Natural killer cell (primary cell): Measurements from ENCODE around the gene KRT79. TPM values are rescaled to one million over a fixed set of nuclear protein-coding genes. Genes with fewer than 3 reads are reported as not detected.

Experiments used
- ATAC-seq, 3 donors: fragments of 150-1000 bp in 2 of 3; fragments of 200-7000 bp in 1 of 3; cut with Tn5 transposase; 1 replicate in 1 of 3; 2 replicates in 2 of 3; pipeline ENCODE4 v1.10.0; 2021; ENCODE audit warnings: mild to moderate bottlenecking in 2 of 3, moderate library complexity in 2 of 3
- DNase-seq, 2 donors: peaks; one replicate each; pipeline versions ENCODE4 v3.0.0 to v3.0.0-alpha.2; 2013 to 2021; ENCODE audit warnings: mixed read lengths in 1 of 2
- H3K27ac ChIP-seq: one replicate; pipeline ENCODE4 v1.5.1; 2013; ENCODE audit warnings: mild to moderate bottlenecking, low read length
- H3K27me3 ChIP-seq: one replicate; pipeline ENCODE4 v1.6.1; 2013; ENCODE audit warnings: low read length; ENCODE audit not compliant: control insufficient read depth, insufficient read depth
- H3K36me3 ChIP-seq: one replicate; pipeline ENCODE4 v1.6.1; 2013; ENCODE audit warnings: low read length; ENCODE audit not compliant: control insufficient read depth, insufficient read depth
- H3K4me1 ChIP-seq: one replicate; pipeline ENCODE4 v1.6.1; 2013; ENCODE audit warnings: low read length; ENCODE audit not compliant: control insufficient read depth, insufficient read depth
- H3K4me3 ChIP-seq: one replicate; pipeline ENCODE4 v1.5.1; 2013; ENCODE audit warnings: low read length
- H3K9me3 ChIP-seq: one replicate; pipeline ENCODE4 v1.6.1; 2013; ENCODE audit warnings: low read length; ENCODE audit not compliant: control insufficient read depth, insufficient read depth
- H3K27ac Mint-ChIP-seq, 2 donors: one replicate each; pipeline ENCODE4 v1.8.0; 2022; ENCODE audit warnings: mild to moderate bottlenecking in 2 of 2, mixed read lengths in 2 of 2, moderate library complexity in 1 of 2
- H3K27me3 Mint-ChIP-seq, 2 donors: one replicate each; pipeline ENCODE4 v1.8.0; 2022; ENCODE audit warnings: low read depth in 2 of 2, mixed read lengths in 2 of 2
- H3K36me3 Mint-ChIP-seq: one replicate; pipeline ENCODE4 v1.8.0; 2022; ENCODE audit warnings: mixed read lengths
- H3K4me1 Mint-ChIP-seq, 2 donors: one replicate each; pipeline ENCODE4 v1.8.0; 2022; ENCODE audit warnings: mixed read lengths in 2 of 2
- H3K4me3 Mint-ChIP-seq: one replicate; pipeline ENCODE4 v1.8.0; 2022; ENCODE audit warnings: mild to moderate bottlenecking, moderate library complexity, mixed read lengths
- H3K9me3 Mint-ChIP-seq, 2 donors: one replicate each; pipeline ENCODE4 v1.8.0; 2022; ENCODE audit warnings: mixed read lengths in 2 of 2
- WGBS: methylation state at CpG from one replicate; pipeline ENCODE4 v1.1.7; 2013; ENCODE audit warnings: missing lambda C conversion rate; ENCODE audit not compliant: insufficient coverage; 5-methylcytosine and 5-hydroxymethylcytosine counted together
- intact Hi-C: fragments of 100-400 bp; cut with micrococcal nuclease; formaldehyde crosslinking; loops from one replicate; pipeline ENCODE4 v1.14.2; 2022
- total RNA-seq, 4 donors: library from RNA; stranded (reverse); fragments of 120-200 nt in 1 of 4; gene quantifications; one replicate each; pipeline versions ENCODE4 v1.2.3 to v1.2.4, GENCODE V29; 2013 to 2022
- TF ChIP-seq, protein P1 (sequence below): fragments of 200-600 bp; IDR thresholded peaks from one replicate; pipeline ENCODE4 v1.8.0; 2022; ENCODE audit warnings: antibody characterized with exemption

The KRT79 gene
- total RNA-seq, 3 donors from 2014 or later (not counting 1 experiment from before 2014, with no cell fraction given) = 0.18 TPM; not detected in 2

DNA sequence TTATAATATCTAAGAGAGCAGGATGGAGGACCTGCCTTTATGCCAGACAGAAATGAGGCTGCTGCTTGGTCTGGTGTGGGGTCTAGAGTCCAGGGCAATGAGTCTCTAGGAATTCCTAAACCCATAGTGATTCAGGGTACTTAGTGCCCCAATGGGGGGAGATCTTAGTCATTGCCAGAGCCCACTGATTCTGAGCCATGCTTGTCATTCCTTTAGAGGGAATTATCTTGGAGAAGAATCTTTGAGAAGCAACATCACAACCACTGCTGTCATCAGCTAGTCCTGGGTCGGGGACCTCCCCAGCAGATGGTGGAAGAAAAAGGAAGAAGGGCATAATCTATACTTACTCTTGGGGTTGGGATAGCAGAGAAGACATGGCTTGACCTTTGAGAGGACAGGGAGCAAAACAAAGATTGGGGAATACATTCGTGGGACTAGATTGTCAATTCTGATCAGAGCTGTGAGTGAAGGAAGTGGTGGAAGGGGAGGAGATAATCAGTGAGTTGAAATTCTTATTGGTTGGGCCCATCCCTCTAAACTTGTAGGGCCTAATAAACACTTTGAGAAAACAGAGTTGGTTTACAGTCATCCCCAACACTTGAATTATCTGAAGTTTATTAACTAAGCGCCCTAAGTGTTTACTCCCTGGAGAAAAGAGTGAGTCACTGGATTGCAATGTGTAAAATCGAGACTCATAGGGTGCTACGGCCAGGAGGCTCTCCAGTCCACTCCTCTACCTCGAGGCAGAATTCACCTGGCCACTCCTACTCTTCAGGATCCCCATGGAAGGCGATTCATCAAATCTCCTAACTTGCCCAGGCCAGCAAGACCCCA, 35.2 kb downstream of the KRT79 start:
- 60% methylated on average over 7 of the region's 7 CpGs for WGBS
- Histone ChIP-seq H3K9me3 (no peaks in the 10 kb centered on the region), H3K4me3 (no peak overlapping the region), H3K4me1 (no peaks in the 10 kb centered on the region), H3K27ac (no peak overlapping the region), H3K27me3 (no peaks in the 10 kb centered on the region), H3K36me3 (no peaks in the 10 kb centered on the region)
- no peaks in the 10 kb centered on the region for H3K36me3 Mint-ChIP-seq
- H3K4me1 Mint-ChIP-seq = peaks cover 0 to 4% of the 10 kb centered on the region in 2 donors
- ATAC-seq (no peak), DNase-seq (no peak)
- H3K9me3 Mint-ChIP-seq = no peaks in the 10 kb centered on the region
- intact Hi-C loops = no loop called here
- no peak overlapping the region for H3K4me3 Mint-ChIP-seq
- TF ChIP-seq, protein P1, sequence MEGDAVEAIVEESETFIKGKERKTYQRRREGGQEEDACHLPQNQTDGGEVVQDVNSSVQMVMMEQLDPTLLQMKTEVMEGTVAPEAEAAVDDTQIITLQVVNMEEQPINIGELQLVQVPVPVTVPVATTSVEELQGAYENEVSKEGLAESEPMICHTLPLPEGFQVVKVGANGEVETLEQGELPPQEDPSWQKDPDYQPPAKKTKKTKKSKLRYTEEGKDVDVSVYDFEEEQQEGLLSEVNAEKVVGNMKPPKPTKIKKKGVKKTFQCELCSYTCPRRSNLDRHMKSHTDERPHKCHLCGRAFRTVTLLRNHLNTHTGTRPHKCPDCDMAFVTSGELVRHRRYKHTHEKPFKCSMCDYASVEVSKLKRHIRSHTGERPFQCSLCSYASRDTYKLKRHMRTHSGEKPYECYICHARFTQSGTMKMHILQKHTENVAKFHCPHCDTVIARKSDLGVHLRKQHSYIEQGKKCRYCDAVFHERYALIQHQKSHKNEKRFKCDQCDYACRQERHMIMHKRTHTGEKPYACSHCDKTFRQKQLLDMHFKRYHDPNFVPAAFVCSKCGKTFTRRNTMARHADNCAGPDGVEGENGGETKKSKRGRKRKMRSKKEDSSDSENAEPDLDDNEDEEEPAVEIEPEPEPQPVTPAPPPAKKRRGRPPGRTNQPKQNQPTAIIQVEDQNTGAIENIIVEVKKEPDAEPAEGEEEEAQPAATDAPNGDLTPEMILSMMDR = no peak
- H3K27me3 Mint-ChIP-seq = peaks cover 0 to 8% of the 10 kb centered on the region in 2 donors
- H3K27ac Mint-ChIP-seq = no peak overlapping the region

DNA sequence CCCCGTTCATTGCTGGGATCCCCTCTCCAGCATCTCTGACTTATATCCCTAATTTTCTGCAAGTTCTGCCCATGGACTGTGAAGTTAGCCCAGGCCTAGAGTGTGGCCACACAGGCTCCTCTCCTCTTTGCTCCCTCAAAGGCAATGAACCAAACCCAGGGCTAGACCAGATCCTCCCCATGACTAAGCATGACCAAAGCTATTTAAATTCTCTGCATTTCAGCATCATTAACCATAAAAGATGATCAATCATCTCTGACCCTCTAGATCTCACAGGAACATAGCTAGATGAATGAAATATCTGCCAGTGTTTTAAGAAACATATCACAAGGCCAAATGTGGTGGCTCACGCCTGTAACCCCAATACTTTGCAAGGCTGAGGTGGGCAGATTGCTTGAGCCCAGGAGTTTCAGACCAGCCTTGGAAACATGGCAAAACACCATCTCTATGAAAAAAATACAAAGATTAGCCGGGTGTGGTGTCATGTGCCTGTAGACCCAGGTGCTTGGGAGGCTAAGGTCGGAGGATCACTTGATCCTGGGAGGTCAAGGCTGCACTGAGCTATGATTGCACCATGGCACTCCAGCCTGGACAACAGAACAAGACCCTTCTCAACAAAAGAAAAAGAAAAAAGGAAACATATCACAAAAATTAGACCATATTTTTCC, 36.0 kb downstream of the KRT79 start:
- H3K9me3 Mint-ChIP-seq = no peaks in the 10 kb centered on the region
- intact Hi-C loops = no loop called here
- peaks cover 0 to 4% of the 10 kb centered on the region in 2 donors for H3K4me1 Mint-ChIP-seq
- Histone ChIP-seq H3K27ac (no peak overlapping the region), H3K9me3 (no peaks in the 10 kb centered on the region), H3K36me3 (no peaks in the 10 kb centered on the region), H3K4me3 (no peak overlapping the region), H3K27me3 (no peaks in the 10 kb centered on the region), H3K4me1 (no peaks in the 10 kb centered on the region)
- ATAC-seq = no peak
- no peak overlapping the region for H3K4me3 Mint-ChIP-seq
- 89% methylated on average over 4 of the region's 4 CpGs for WGBS
- H3K27ac Mint-ChIP-seq = no peak overlapping the region
- TF ChIP-seq, protein P1 = no peak
- H3K36me3 Mint-ChIP-seq = no peaks in the 10 kb centered on the region
- no peak for DNase-seq
- peaks cover 0 to 11% of the 10 kb centered on the region in 2 donors for H3K27me3 Mint-ChIP-seq

DNA sequence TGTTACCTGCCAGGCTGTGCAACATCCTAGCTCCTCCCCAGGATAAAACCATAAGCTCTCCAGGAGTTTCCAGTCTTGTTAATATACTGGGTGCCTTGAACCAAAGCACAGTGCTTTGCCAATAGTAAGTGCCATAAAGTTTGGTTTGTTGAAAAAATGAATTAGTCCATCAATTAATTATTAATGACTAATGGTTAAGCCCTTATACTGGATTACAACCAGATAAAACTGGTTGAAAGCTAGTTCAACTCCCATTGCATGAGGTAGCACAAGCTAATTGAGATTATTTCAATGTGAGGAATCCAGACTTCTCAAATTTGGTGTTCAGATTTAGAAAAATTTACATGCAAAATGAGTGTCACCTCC, 36.6 kb downstream of the KRT79 start:
- intact Hi-C loops = no loop called here
- no peak for ATAC-seq
- no peaks in the 10 kb centered on the region for H3K4me1 ChIP-seq
- no peaks in the 10 kb centered on the region for H3K9me3 ChIP-seq
- Mint-ChIP-seq H3K4me1 (peaks cover 0 to 4% of the 10 kb centered on the region in 2 donors), H3K27me3 (peaks cover 0 to 12% of the 10 kb centered on the region in 2 donors), H3K4me3 (no peak overlapping the region), H3K36me3 (no peaks in the 10 kb centered on the region), H3K27ac (no peak overlapping the region), H3K9me3 (no peaks in the 10 kb centered on the region)
- DNase-seq = no peak
- no peaks in the 10 kb centered on the region for H3K27me3 ChIP-seq
- TF ChIP-seq, protein P1 = no peak
- no peak overlapping the region for H3K27ac ChIP-seq
- H3K4me3 ChIP-seq = no peak overlapping the region
- no peaks in the 10 kb centered on the region for H3K36me3 ChIP-seq
